Neural progenitor cell (in vitro differentiated cells): Measurements from ENCODE around the gene CDH23. TPM values are rescaled to one million over a fixed set of nuclear protein-coding genes. Genes with fewer than 3 reads are reported as not detected.

Experiments used
- DNase-seq: peaks from one replicate; pipeline ENCODE4 v3.0.0-alpha.2; 2016; ENCODE audit warnings: low spot score
- H2AFZ ChIP-seq: fragments of 200-600 bp; sonication (generic); replicated peaks from 2 replicates; pipeline ENCODE4 v1.6.1; 2016; ENCODE audit warnings: antibody characterized with exemption
- H3F3A ChIP-seq: fragments of 200-600 bp; sonication (generic); 2 replicates; pipeline ENCODE4 v1.6.1; 2016; ENCODE audit warnings: antibody characterized with exemption, low read depth
- H3K27ac ChIP-seq: fragments of 200-600 bp; sonication (generic); 2 replicates; pipeline ENCODE4 v1.5.1; 2016; ENCODE audit warnings: mild to moderate bottlenecking
- H3K27me3 ChIP-seq: fragments of 200-600 bp; sonication (generic); 2 replicates; pipeline ENCODE4 v1.6.1; 2016; ENCODE audit warnings: mild to moderate bottlenecking, moderate library complexity
- H3K36me3 ChIP-seq: fragments of 200-600 bp; sonication (generic); 2 replicates; pipeline ENCODE4 v1.5.1; 2016
- H3K4me1 ChIP-seq: fragments of 200-600 bp; sonication (generic); 2 replicates; pipeline ENCODE4 v1.6.1; 2016; ENCODE audit warnings: mixed run types
- H3K4me2 ChIP-seq: fragments of 200-600 bp; sonication (generic); 2 replicates; pipeline ENCODE4 v1.6.1; 2016
- H3K4me3 ChIP-seq: fragments of 200-600 bp; sonication (generic); 2 replicates; pipeline ENCODE4 v1.5.1; 2016
- H3K79me2 ChIP-seq: fragments of 200-600 bp; sonication (generic); 2 replicates; pipeline ENCODE4 v1.6.1; 2016; ENCODE audit warnings: low read depth
- H3K9ac ChIP-seq: fragments of 200-600 bp; sonication (generic); 2 replicates; pipeline ENCODE4 v1.6.1; 2016
- H3K9me3 ChIP-seq: fragments of 200-600 bp; sonication (generic); 2 replicates; pipeline ENCODE4 v1.5.1; 2016; ENCODE audit warnings: low read depth
- H4K20me1 ChIP-seq: fragments of 200-600 bp; sonication (generic); 2 replicates; pipeline ENCODE4 v1.6.1; 2016; ENCODE audit warnings: low read depth
- H3K27ac Mint-ChIP-seq: 3 replicates; pipeline ENCODE4 v1.8.0; 2021; ENCODE audit warnings: mixed read lengths
- H3K27me3 Mint-ChIP-seq: 2 replicates; pipeline ENCODE4 v1.8.0; 2022; ENCODE audit warnings: low read depth, mild to moderate bottlenecking, inconsistent platforms, moderate library complexity, mixed read lengths; ENCODE audit not compliant: insufficient read depth
- H3K36me3 Mint-ChIP-seq: 3 replicates; pipeline ENCODE4 v1.8.0; 2021; ENCODE audit warnings: mixed read lengths
- H3K4me1 Mint-ChIP-seq: 3 replicates; pipeline ENCODE4 v1.8.0; 2021; ENCODE audit warnings: mixed read lengths
- H3K4me3 Mint-ChIP-seq: 3 replicates; pipeline ENCODE4 v1.8.0; 2021; ENCODE audit warnings: mild to moderate bottlenecking, moderate library complexity, mixed read lengths
- H3K9me3 Mint-ChIP-seq: 3 replicates; pipeline ENCODE4 v1.8.0; 2020; ENCODE audit warnings: mixed read lengths
- EZH2 ChIP-seq: fragments of 200-600 bp; sonication (generic); IDR thresholded peaks from 2 replicates; pipeline ENCODE4 v1.6.1; 2017; ENCODE audit warnings: antibody characterized with exemption, mild to moderate bottlenecking, moderate library complexity
- EZH2phosphoT487 ChIP-seq: fragments of 200-600 bp; sonication (generic); IDR thresholded peaks from 2 replicates; pipeline ENCODE4 v1.6.1; 2017; ENCODE audit warnings: antibody characterized with exemption
- total RNA-seq: library from RNA; depleted of rRNA; stranded (reverse); fragments of >200 nt; gene quantifications from 2 replicates; pipeline ENCODE4 v1.2.3, GENCODE V29; 2015; ENCODE audit warnings: low replicate concordance
- TF ChIP-seq, protein P1 (sequence below): fragments of 200-600 bp; sonication (generic); IDR thresholded peaks from 2 replicates; pipeline ENCODE4 v1.5.1; 2017; ENCODE audit warnings: antibody characterized with exemption, mild to moderate bottlenecking

CDH23 gene
- total RNA-seq, 1 donor from 2014 or later = 5.9 TPM

- Histone ChIP-seq H4K20me1 (no peaks in the 10 kb centered on the region), H3K4me1 (peaks cover 55% of the 10 kb centered on the region)
These were observed 129.0 kb downstream of the CDH23 start for GRCh38 chr10:71525721-71526120.

GRCh38 chr10:71526653-71527052, 129.9 kb downstream of the CDH23 start:
- peaks cover 67% of the 10 kb centered on the region for H3K4me1 Mint-ChIP-seq
- peaks cover 59% of the 10 kb centered on the region for H3K4me1 ChIP-seq
- peak overlapping the region; percentile 60 for H3K27ac Mint-ChIP-seq
- H3K9ac ChIP-seq = no peak overlapping the region
- H2AFZ ChIP-seq = no peak overlapping the region
- H3K9me3 ChIP-seq = no peaks in the 10 kb centered on the region
- no peaks in the 10 kb centered on the region for H3K9me3 Mint-ChIP-seq
- TF ChIP-seq EZH2phosphoT487 = no peak
- no peaks in the 10 kb centered on the region for H3K36me3 Mint-ChIP-seq
- no peak overlapping the region for H3K27ac ChIP-seq
- H3F3A ChIP-seq = peaks cover 38% of the 10 kb centered on the region
- no peaks in the 10 kb centered on the region for H3K36me3 ChIP-seq
- no peak overlapping the region for H3K4me3 Mint-ChIP-seq
- no peaks in the 10 kb centered on the region for H3K79me2 ChIP-seq
- H3K4me3 ChIP-seq = no peak overlapping the region
- no peaks in the 10 kb centered on the region for H3K27me3 ChIP-seq
- H3K4me2 ChIP-seq = no peak overlapping the region
- DNase-seq = no peak
- H3K27me3 Mint-ChIP-seq = peaks cover 14% of the 10 kb centered on the region
- H4K20me1 ChIP-seq = no peaks in the 10 kb centered on the region

More at GRCh38 chr10:71525721-71526120, 129.0 kb downstream of the CDH23 start:
- no peak for DNase-seq
- Histone ChIP-seq H3K27ac (no peak overlapping the region), H3K79me2 (no peaks in the 10 kb centered on the region), H3K27me3 (no peaks in the 10 kb centered on the region), H3K9me3 (no peaks in the 10 kb centered on the region), H3F3A (peaks cover 38% of the 10 kb centered on the region), H3K4me2 (no peak overlapping the region), H3K4me3 (no peak overlapping the region), H3K36me3 (no peaks in the 10 kb centered on the region), H3K9ac (no peak overlapping the region), H2AFZ (no peak overlapping the region)
- H3K9me3 Mint-ChIP-seq = no peaks in the 10 kb centered on the region
- no peak overlapping the region for H3K4me3 Mint-ChIP-seq
- no peak overlapping the region for H3K27ac Mint-ChIP-seq
- H3K27me3 Mint-ChIP-seq = peaks cover 11% of the 10 kb centered on the region
- no peaks in the 10 kb centered on the region for H3K36me3 Mint-ChIP-seq
- peaks cover 73% of the 10 kb centered on the region for H3K4me1 Mint-ChIP-seq
- TF ChIP-seq EZH2 = no peak
- TF ChIP-seq EZH2phosphoT487 = no peak
- TF ChIP-seq, protein P1, sequence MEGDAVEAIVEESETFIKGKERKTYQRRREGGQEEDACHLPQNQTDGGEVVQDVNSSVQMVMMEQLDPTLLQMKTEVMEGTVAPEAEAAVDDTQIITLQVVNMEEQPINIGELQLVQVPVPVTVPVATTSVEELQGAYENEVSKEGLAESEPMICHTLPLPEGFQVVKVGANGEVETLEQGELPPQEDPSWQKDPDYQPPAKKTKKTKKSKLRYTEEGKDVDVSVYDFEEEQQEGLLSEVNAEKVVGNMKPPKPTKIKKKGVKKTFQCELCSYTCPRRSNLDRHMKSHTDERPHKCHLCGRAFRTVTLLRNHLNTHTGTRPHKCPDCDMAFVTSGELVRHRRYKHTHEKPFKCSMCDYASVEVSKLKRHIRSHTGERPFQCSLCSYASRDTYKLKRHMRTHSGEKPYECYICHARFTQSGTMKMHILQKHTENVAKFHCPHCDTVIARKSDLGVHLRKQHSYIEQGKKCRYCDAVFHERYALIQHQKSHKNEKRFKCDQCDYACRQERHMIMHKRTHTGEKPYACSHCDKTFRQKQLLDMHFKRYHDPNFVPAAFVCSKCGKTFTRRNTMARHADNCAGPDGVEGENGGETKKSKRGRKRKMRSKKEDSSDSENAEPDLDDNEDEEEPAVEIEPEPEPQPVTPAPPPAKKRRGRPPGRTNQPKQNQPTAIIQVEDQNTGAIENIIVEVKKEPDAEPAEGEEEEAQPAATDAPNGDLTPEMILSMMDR = no peak

GRCh38 chr10:71527135-71527534, 130.4 kb downstream of the CDH23 start:
- no peaks in the 10 kb centered on the region for H3K36me3 ChIP-seq
- Mint-ChIP-seq H3K4me3 (peak overlapping the region; percentile 60), H3K4me1 (peaks cover 65% of the 10 kb centered on the region), H3K9me3 (no peaks in the 10 kb centered on the region), H3K27me3 (peaks cover 14% of the 10 kb centered on the region), H3K36me3 (no peaks in the 10 kb centered on the region), H3K27ac (peak overlapping the region; percentile 89)
- peaks cover 35% of the 10 kb centered on the region for H3F3A ChIP-seq
- no peak overlapping the region for H3K27ac ChIP-seq
- H3K4me3 ChIP-seq = no peak overlapping the region
- H3K9ac ChIP-seq = no peak overlapping the region
- DNase-seq = no peak
- H3K79me2 ChIP-seq = no peaks in the 10 kb centered on the region
- peaks cover 61% of the 10 kb centered on the region for H3K4me1 ChIP-seq
- no peaks in the 10 kb centered on the region for H3K9me3 ChIP-seq
- H3K27me3 ChIP-seq = no peaks in the 10 kb centered on the region
- H2AFZ ChIP-seq = no peak overlapping the region
- peak overlapping the region; percentile 59 for H3K4me2 ChIP-seq
- H4K20me1 ChIP-seq = no peaks in the 10 kb centered on the region
- TF ChIP-seq EZH2 (no peak), EZH2phosphoT487 (no peak)
- TF ChIP-seq, protein P1 = no peak

- peaks cover 24% of the 10 kb centered on the region for H3F3A ChIP-seq
- H3K4me1 ChIP-seq = peaks cover 50% of the 10 kb centered on the region
- peak overlapping the region; percentile 97 for H3K27ac Mint-ChIP-seq
- no peaks in the 10 kb centered on the region for H3K9me3 Mint-ChIP-seq
- peak; percentile 94 for DNase-seq
- no peaks in the 10 kb centered on the region for H4K20me1 ChIP-seq
- TF ChIP-seq EZH2phosphoT487 (no peak), EZH2 (no peak)
- TF ChIP-seq, protein P1 = no peak
- no peaks in the 10 kb centered on the region for H3K27me3 ChIP-seq
- H2AFZ ChIP-seq = no peak overlapping the region
- H3K9ac ChIP-seq = no peak overlapping the region
- H3K27me3 Mint-ChIP-seq = peaks cover 10% of the 10 kb centered on the region
- no peaks in the 10 kb centered on the region for H3K36me3 ChIP-seq
- H3K4me3 Mint-ChIP-seq = peak overlapping the region; percentile 68
- no peaks in the 10 kb centered on the region for H3K9me3 ChIP-seq
- H3K79me2 ChIP-seq = no peaks in the 10 kb centered on the region
- peak overlapping the region; percentile 98 for H3K27ac ChIP-seq
- H3K36me3 Mint-ChIP-seq = no peaks in the 10 kb centered on the region
- H3K4me3 ChIP-seq = peak overlapping the region; percentile 24
- H3K4me1 Mint-ChIP-seq = peaks cover 61% of the 10 kb centered on the region
- H3K4me2 ChIP-seq = peak overlapping the region; percentile 78
These were observed 131.9 kb downstream of the CDH23 start for GRCh38 chr10:71528371-71529206.
